GM23338 (cell line): ENCODE results near the gene ENPP7.

Source experiments
- CREB1 ChIP-seq: fragments of 250-450 bp; sonication (Bioruptor Pico); IDR thresholded peaks from 2 replicates; pipeline ENCODE4 v1.5.0; 2020; ENCODE audit warnings: low read depth, mild to moderate bottlenecking, moderate library complexity
- POLR2AphosphoS5 ChIP-seq: IDR thresholded peaks from 2 replicates; pipeline ENCODE4 v1.6.1; 2016; ENCODE audit warnings: antibody characterized with exemption, low read depth
- TF ChIP-seq, protein P1 (sequence below), 2 experiments: fragments of 200-600 bp in 1 of 2; sonication (generic) in 1 of 2; conservative IDR thresholded peaks; 2 replicates each; pipeline versions ENCODE4 v1.5.1 to v1.6.1; 2016 to 2017; ENCODE audit warnings: antibody characterized with exemption in 2 of 2, low read depth in 2 of 2, mild to moderate bottlenecking in 2 of 2, moderate library complexity in 1 of 2

DNA sequence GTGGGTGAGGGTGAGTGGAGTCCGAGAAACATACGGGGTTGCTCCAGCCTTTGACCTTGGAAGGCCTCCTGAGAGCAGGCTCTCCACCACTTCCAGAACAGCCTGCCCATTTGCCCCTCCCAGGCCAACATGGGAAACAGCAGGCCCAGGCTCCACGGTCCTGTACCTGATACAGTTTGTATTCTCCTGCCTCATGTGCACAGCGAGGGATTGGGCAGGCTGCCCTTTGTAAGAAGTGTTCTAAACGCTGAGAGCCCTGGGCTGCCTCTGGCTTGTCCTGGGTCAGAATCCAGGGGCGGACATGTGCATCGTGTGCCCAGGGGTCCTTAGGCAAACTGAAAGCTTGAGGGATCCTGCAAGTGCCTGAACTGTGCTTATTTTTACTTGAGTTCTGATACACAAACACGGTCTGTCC lies 43.8 kb downstream of the ENPP7 start:
- TF ChIP-seq, protein P1, sequence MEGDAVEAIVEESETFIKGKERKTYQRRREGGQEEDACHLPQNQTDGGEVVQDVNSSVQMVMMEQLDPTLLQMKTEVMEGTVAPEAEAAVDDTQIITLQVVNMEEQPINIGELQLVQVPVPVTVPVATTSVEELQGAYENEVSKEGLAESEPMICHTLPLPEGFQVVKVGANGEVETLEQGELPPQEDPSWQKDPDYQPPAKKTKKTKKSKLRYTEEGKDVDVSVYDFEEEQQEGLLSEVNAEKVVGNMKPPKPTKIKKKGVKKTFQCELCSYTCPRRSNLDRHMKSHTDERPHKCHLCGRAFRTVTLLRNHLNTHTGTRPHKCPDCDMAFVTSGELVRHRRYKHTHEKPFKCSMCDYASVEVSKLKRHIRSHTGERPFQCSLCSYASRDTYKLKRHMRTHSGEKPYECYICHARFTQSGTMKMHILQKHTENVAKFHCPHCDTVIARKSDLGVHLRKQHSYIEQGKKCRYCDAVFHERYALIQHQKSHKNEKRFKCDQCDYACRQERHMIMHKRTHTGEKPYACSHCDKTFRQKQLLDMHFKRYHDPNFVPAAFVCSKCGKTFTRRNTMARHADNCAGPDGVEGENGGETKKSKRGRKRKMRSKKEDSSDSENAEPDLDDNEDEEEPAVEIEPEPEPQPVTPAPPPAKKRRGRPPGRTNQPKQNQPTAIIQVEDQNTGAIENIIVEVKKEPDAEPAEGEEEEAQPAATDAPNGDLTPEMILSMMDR (conservative IDR thresholded peaks at IDR 0.05; ENCODE audit: low read depth in 2 of 2) = no peak
- TF ChIP-seq POLR2AphosphoS5 (no peak), CREB1 (CRISPR knock-in tag) (no peak)
